ENCODE measurements around the gene ERN1. TPM values are rescaled to one million over a fixed set of nuclear protein-coding genes. Genes with fewer than 3 reads are reported as not detected.

Gene ERN1
- total RNA-seq, 1 donor from 2014 or later = 17.8 TPM

Other genes with a start within 250 kb of the ERN1 start
- 4.1 TPM for gene GH2, start 248.2 kb downstream of the ERN1 start, total RNA-seq (ENCODE audit: insufficient read depth, low replicate concordance)
- gene CSH1, start 233.6 kb downstream of the ERN1 start, total RNA-seq (ENCODE audit: insufficient read depth, low replicate concordance) = 0.72 TPM
- gene CSHL1, start 218.9 kb downstream of the ERN1 start, total RNA-seq (ENCODE audit: insufficient read depth, low replicate concordance) = 5.5 TPM
- gene GH1, start 211.3 kb downstream of the ERN1 start, total RNA-seq (ENCODE audit: insufficient read depth, low replicate concordance) = not detected
- gene CD79B, start 197.8 kb downstream of the ERN1 start, total RNA-seq (ENCODE audit: insufficient read depth, low replicate concordance) = not detected
- under 0.01 TPM for gene SCN4A, start 157.2 kb downstream of the ERN1 start, total RNA-seq (ENCODE audit: insufficient read depth, low replicate concordance)
- not detected for gene PRR29, start 131.8 kb downstream of the ERN1 start, total RNA-seq (ENCODE audit: insufficient read depth, low replicate concordance)
- 7.2 TPM for gene ICAM2, start 109.5 kb downstream of the ERN1 start, total RNA-seq (ENCODE audit: insufficient read depth, low replicate concordance)
- 51.5 TPM for gene TEX2, start 133.1 kb upstream of the ERN1 start, total RNA-seq (ENCODE audit: insufficient read depth, low replicate concordance)

Measured in umbilical cord (tissue), 1 donor.